ENCODE data around the gene BABAM1. TPM values are rescaled to one million over a fixed set of nuclear protein-coding genes. Genes with fewer than 3 reads are reported as not detected.

BABAM1 gene
- total RNA-seq, 1 donor from 2014 or later: 114 TPM

- Mint-ChIP-seq H3K4me3 (no peak overlapping the region), H3K27me3 (ENCODE audit: insufficient read depth) (peaks cover 14% of the 10 kb centered on the region), H3K36me3 (ENCODE audit: low read depth) (no peaks in the 10 kb centered on the region), H3K27ac (no peak overlapping the region), H3K9me3 (no peaks in the 10 kb centered on the region), H3K4me1 (ENCODE audit: low read depth) (no peaks in the 10 kb centered on the region)
- no peak for DNase-seq (ENCODE audit: low spot score)
- intact Hi-C loops (cut with micrococcal nuclease): loop anchor here (5.0 kb wide), 1 partner anchor 44 kb away; no protein-coding TSS in a partner anchor
These were observed 19.0 kb upstream of the BABAM1 start for GRCh38 chr19:17248011-17248776.

DNA sequence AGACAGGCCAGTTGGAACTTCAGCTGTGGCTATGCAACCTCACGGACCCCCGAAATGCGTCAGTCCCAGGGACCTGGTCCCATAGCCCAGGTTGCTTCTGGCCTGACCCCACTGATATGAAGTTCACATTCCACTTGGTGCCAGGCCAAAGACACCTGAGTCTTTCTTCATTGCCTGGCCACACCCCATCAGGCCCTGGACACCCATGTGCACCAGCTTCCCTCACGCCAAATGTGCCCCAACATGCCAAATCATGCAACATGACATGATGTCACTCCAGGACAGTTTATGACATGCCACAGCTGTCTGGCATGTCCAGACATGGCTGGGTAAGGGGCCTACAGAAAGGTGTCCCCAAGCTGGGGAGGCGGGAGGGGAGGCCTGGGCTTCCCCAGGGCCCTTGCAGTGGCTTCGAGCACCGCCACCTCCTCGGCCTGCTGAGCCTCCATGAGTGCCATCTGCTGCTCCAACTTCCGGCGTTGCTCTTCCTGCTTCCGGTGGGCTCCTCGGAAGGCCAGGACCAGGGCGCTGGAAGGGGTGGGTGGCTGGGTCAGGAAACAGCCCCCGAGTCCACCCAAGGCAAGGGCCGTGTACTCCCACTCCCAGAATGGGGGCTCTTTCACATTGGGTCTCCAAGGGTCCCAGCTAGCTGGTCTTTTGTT is 17.2 kb upstream of the BABAM1 start:
- no peak overlapping the region for H3K27ac Mint-ChIP-seq
- intact Hi-C loops (cut with micrococcal nuclease): loop anchor here (5.0 kb wide), 1 partner anchor 42 kb away; no protein-coding TSS in a partner anchor
- no peaks in the 10 kb centered on the region for H3K36me3 Mint-ChIP-seq (ENCODE audit: low read depth)
- DNase-seq (ENCODE audit: low spot score): no peak
- H3K27me3 Mint-ChIP-seq (ENCODE audit: insufficient read depth): peaks cover 8% of the 10 kb centered on the region
- H3K4me1 Mint-ChIP-seq (ENCODE audit: low read depth): no peaks in the 10 kb centered on the region
- H3K9me3 Mint-ChIP-seq: no peaks in the 10 kb centered on the region
- H3K4me3 Mint-ChIP-seq: no peak overlapping the region

DNA sequence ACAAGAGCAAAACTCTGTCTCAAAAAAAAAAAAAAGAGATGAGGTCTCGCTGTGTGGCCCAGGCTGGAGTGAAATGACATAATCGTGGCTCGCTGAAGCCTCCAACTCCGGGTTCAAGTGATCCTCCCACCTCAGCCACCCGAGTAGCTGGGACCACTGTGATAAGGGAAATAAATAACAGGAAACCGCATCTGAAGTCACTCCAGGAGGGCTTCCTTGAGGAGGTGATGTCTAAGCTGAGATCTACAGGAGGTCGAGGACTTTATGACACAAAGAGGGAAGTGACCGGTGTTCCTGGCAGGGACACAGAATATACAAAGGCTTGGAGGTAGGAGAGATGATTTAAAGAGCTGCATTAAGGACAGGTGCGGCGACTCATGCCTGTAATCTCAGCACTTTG is 12.6 kb upstream of the BABAM1 start:
- Mint-ChIP-seq H3K27me3 (ENCODE audit: insufficient read depth) (no peaks in the 10 kb centered on the region), H3K9me3 (no peaks in the 10 kb centered on the region), H3K27ac (no peak overlapping the region), H3K36me3 (ENCODE audit: low read depth) (no peaks in the 10 kb centered on the region), H3K4me3 (no peak overlapping the region), H3K4me1 (ENCODE audit: low read depth) (no peaks in the 10 kb centered on the region)
- intact Hi-C loops (cut with micrococcal nuclease): no loop called here
- no peak for DNase-seq (ENCODE audit: low spot score)

- intact Hi-C loops (cut with micrococcal nuclease): no loop called here
These were observed 12.1 kb upstream of the BABAM1 start for GRCh38 chr19:17255150-17255621.

GRCh38 chr19:17256130-17256529 is 11.1 kb upstream of the BABAM1 start:
- intact Hi-C loops (cut with micrococcal nuclease): no loop called here
- Mint-ChIP-seq H3K4me3 (no peak overlapping the region), H3K27ac (no peak overlapping the region), H3K27me3 (ENCODE audit: insufficient read depth) (no peaks in the 10 kb centered on the region), H3K4me1 (ENCODE audit: low read depth) (peaks cover 7% of the 10 kb centered on the region), H3K9me3 (no peaks in the 10 kb centered on the region), H3K36me3 (ENCODE audit: low read depth) (no peaks in the 10 kb centered on the region)
- DNase-seq (ENCODE audit: low spot score): no peak

More at GRCh38 chr19:17255150-17255621, 12.1 kb upstream of the BABAM1 start:
- no peaks in the 10 kb centered on the region for H3K9me3 Mint-ChIP-seq
- no peaks in the 10 kb centered on the region for H3K36me3 Mint-ChIP-seq (ENCODE audit: low read depth)
- H3K27ac Mint-ChIP-seq: no peak overlapping the region
- no peak for DNase-seq (ENCODE audit: low spot score)
- no peaks in the 10 kb centered on the region for H3K27me3 Mint-ChIP-seq (ENCODE audit: insufficient read depth)
- no peaks in the 10 kb centered on the region for H3K4me1 Mint-ChIP-seq (ENCODE audit: low read depth)
- no peak overlapping the region for H3K4me3 Mint-ChIP-seq

DNA sequence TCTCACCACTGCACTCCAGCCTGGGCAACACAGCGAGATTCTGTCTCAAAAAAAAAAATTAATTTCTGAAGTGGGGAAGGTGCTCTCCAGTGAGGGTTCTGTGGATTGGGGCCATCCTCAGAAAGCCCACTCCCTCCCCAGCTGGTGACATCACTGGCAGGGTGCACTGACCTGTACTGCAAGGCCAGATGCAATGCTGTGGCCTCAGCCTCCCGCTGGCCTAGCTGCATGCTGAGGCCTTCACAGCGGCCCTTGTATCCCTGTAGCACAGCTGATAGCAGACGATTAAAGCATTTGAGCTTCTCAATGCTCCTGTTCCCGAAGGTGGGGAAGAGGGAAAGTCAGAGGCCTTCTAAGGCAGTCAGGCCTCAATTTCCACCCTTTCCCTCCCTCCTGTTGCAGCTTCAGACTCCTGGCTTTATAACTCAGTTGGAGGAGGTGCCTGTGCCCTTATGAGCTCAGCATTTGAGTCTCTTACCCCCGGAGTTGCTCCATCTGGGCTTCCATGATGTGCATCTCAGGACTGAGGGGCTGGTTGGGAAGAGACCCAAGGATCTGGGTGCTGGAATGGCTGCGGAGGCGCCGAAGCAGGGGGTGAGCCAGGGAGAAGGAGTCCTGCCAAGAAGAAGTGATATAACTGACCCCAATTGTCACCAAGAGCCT is 8.0 kb upstream of the BABAM1 start:
- Mint-ChIP-seq H3K4me1 (ENCODE audit: low read depth) (peaks cover 7% of the 10 kb centered on the region), H3K27ac (no peak overlapping the region), H3K4me3 (no peak overlapping the region), H3K36me3 (ENCODE audit: low read depth) (no peaks in the 10 kb centered on the region), H3K9me3 (no peaks in the 10 kb centered on the region), H3K27me3 (ENCODE audit: insufficient read depth) (no peaks in the 10 kb centered on the region)
- intact Hi-C loops (cut with micrococcal nuclease): no loop called here
- DNase-seq (ENCODE audit: low spot score): no peak

DNA sequence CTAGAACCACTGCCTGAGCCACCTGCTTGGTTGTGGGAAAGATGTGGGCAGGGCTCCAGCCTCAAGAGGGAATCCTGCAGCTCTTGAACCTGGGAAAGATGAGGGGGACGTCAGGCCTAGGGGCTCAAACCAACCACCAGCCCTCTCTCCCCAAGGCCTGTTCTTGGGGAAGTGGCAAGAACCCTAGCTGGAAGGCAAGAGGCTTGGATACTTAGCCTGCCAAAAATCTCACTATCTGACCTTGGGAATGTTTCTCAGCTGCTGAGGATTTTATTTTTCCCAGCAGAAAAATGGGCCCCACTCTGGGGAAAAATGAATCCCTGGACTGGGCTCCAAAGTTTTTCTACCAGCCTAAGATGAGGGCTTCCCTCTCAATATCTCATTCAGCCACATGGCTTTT is 7.3 kb upstream of the BABAM1 start:
- Mint-ChIP-seq H3K9me3 (no peaks in the 10 kb centered on the region), H3K4me3 (no peak overlapping the region), H3K4me1 (ENCODE audit: low read depth) (peaks cover 11% of the 10 kb centered on the region), H3K27me3 (ENCODE audit: insufficient read depth) (no peaks in the 10 kb centered on the region), H3K36me3 (ENCODE audit: low read depth) (no peaks in the 10 kb centered on the region), H3K27ac (no peak overlapping the region)
- no peak for DNase-seq (ENCODE audit: low spot score)
- intact Hi-C loops (cut with micrococcal nuclease): loop anchor here (1.0 kb wide), 2 partner anchors 22 to 193 kb away; no protein-coding TSS in a partner anchor

DNA sequence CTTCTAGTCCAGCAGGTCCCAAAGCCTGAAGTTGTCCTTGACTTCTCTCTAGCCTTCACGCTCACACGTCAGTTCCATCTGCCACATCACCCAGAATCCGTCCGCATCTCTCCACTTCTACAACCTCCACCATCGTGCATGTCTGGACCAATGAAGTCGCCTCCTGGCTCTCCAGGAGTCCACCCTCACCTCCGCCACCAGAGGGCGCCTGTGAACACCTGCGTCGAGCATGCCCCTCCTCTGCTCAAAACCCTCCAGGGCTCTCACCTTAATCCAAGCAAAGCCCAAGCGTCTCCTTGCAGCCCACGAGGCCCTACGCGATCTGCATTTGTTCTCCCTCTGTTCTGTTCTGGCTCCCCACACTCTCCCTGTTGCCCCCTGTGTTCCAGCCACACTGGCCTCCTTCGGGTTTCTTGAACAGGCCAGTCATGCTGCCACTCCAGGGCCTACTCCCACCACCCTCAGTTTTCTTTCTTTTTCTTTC is 6.4 kb upstream of the BABAM1 start:
- Mint-ChIP-seq H3K27ac (no peak overlapping the region), H3K4me1 (ENCODE audit: low read depth) (peaks cover 12% of the 10 kb centered on the region)
- intact Hi-C loops (cut with micrococcal nuclease): loop anchor here (1.0 kb wide), 2 partner anchors 21 to 194 kb away; no protein-coding TSS in a partner anchor

GRCh38 chr19:17262557-17262956 is 4.7 kb upstream of the BABAM1 start:
- no peaks in the 10 kb centered on the region for H3K9me3 Mint-ChIP-seq
- no peak overlapping the region for H3K4me3 Mint-ChIP-seq
- intact Hi-C loops (cut with micrococcal nuclease): no loop called here
- H3K27ac Mint-ChIP-seq: no peak overlapping the region
- H3K4me1 Mint-ChIP-seq (ENCODE audit: low read depth): peaks cover 18% of the 10 kb centered on the region
- no peaks in the 10 kb centered on the region for H3K36me3 Mint-ChIP-seq (ENCODE audit: low read depth)
- DNase-seq (ENCODE audit: low spot score): no peak
- H3K27me3 Mint-ChIP-seq (ENCODE audit: insufficient read depth): no peaks in the 10 kb centered on the region

More for the DNA sequence above, 6.4 kb upstream of the BABAM1 start:
- Mint-ChIP-seq H3K27me3 (ENCODE audit: insufficient read depth) (no peaks in the 10 kb centered on the region), H3K36me3 (ENCODE audit: low read depth) (no peaks in the 10 kb centered on the region), H3K9me3 (no peaks in the 10 kb centered on the region), H3K4me3 (no peak overlapping the region)
- peak; percentile 80 for DNase-seq (ENCODE audit: low spot score)

DNA sequence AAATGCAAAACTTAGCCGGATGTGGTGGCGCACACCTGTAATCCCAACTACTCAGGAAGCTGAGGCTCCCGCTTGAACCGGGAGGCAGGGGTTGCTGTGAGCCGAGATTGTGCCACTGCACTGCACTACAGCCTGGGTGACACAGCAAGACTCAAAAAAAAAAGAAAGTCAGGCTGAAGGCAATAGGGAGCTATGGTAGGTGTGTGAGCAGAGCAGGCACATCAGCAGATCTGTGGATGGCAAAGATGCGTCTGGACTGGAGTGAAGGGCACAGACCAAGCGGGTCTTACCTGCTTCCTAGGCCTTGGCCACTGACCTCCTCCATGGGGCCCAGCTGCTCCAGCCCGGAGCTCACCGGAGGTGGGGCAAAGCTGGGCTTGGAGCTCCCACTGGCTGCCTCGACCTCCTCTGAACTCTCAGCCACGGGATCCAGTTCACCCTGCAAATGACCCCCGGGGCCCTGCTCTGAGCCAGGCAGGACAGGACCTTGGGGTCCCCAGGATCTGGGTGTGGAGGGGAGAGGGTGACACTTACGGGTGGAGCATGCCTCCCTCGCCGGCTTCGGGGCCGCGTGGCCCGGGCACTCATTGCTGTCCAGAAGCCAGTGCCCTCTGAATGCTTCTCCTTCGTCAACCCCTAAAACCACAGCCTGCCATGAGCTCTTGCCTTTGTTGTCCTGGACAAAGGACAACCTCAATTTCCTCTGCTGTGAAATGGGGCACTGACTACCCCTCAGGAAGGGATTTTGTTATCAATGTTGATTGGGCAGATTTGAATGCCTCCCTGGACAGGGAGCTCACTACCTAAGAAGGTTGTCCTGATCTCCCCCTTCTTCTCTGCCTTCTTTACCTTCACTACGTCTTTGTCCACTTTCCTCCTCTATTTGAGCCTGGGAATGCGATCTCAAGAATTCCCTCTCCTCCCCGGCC is 3.3 kb upstream of the BABAM1 start:
- peaks cover 23% of the 10 kb centered on the region for H3K4me1 Mint-ChIP-seq (ENCODE audit: low read depth)
- no peaks in the 10 kb centered on the region for H3K9me3 Mint-ChIP-seq
- no peak overlapping the region for H3K4me3 Mint-ChIP-seq
- no peak for DNase-seq (ENCODE audit: low spot score)
- no peaks in the 10 kb centered on the region for H3K36me3 Mint-ChIP-seq (ENCODE audit: low read depth)
- no peak overlapping the region for H3K27ac Mint-ChIP-seq
- H3K27me3 Mint-ChIP-seq (ENCODE audit: insufficient read depth): no peaks in the 10 kb centered on the region
- intact Hi-C loops (cut with micrococcal nuclease): no loop called here

- Mint-ChIP-seq H3K36me3 (ENCODE audit: low read depth) (no peaks in the 10 kb centered on the region), H3K27ac (no peak within 1 kb of the TSS), H3K4me3 (no peak within 1 kb of the TSS), H3K4me1 (ENCODE audit: low read depth) (peaks cover 23% of the 10 kb centered on the region), H3K27me3 (ENCODE audit: insufficient read depth) (no peaks in the 10 kb centered on the region), H3K9me3 (no peaks in the 10 kb centered on the region)
- no peak for DNase-seq (ENCODE audit: low spot score)
- intact Hi-C loops (cut with micrococcal nuclease): no loop called here
These were observed 2.6 kb upstream of the BABAM1 start, which contains the start of gene USHBP1 for GRCh38 chr19:17264641-17264979. USHBP1 (minus strand) TSS chr19:17264745; CDS start chr19:17264299, 446 bp downstream.

GRCh38 chr19:17266026-17266425 is 1.2 kb upstream of the BABAM1 start:
- intact Hi-C loops (cut with micrococcal nuclease): loop anchor here (2.0 kb wide), 1 partner anchor 31 kb away; no protein-coding TSS in a partner anchor
- DNase-seq (ENCODE audit: low spot score): no peak
- peaks cover 17% of the 10 kb centered on the region for H3K4me1 Mint-ChIP-seq (ENCODE audit: low read depth)
- no peak overlapping the region for H3K4me3 Mint-ChIP-seq
- no peaks in the 10 kb centered on the region for H3K27me3 Mint-ChIP-seq (ENCODE audit: insufficient read depth)
- H3K27ac Mint-ChIP-seq: no peak overlapping the region
- H3K36me3 Mint-ChIP-seq (ENCODE audit: low read depth): peaks cover 3% of the 10 kb centered on the region
- H3K9me3 Mint-ChIP-seq: no peaks in the 10 kb centered on the region

Measured in activated T-helper 1 cell treated with anti-CD3 and anti-CD28 coated beads, Interleukin-12 subunit alpha, Interleukin-12 subunit beta, Interleukin-2, Interleukin-4 antibody, amounts not matched to agents 30 ng/mL and 10 ng/mL and 1 ng/mL, durations not matched to agents 14 hours and 24 hours and 36 hours (primary cell).